CD4-positive, CD25-positive, alpha-beta regulatory T cell (primary cell): ENCODE data around the gene TNS4. TPM values are rescaled to one million over a fixed set of nuclear protein-coding genes. Genes with fewer than 3 reads are reported as not detected.

Source experiments
- ATAC-seq, 2 donors: fragments of 150-1000 bp; cut with Tn5 transposase; one replicate each; pipeline ENCODE4 v1.10.0; 2021; ENCODE audit warnings: low read depth in 2 of 2, moderate number of reproducible peaks in 2 of 2, moderate library complexity in 1 of 2
- DNase-seq, 3 donors: peaks; one replicate each; pipeline versions ENCODE4 v3.0.0 to v3.0.0-alpha.2; 2012 to 2022; ENCODE audit warnings: mixed read lengths in 1 of 3
- H3K27ac ChIP-seq: one replicate; pipeline ENCODE4 v1.7.0; 2013; ENCODE audit warnings: mild to moderate bottlenecking, low read length; ENCODE audit not compliant: insufficient read depth, poor library complexity, severe bottlenecking
- H3K27me3 ChIP-seq: one replicate; pipeline ENCODE4 v1.7.0; 2013; ENCODE audit warnings: low read length; ENCODE audit not compliant: control insufficient read depth, insufficient read depth
- H3K36me3 ChIP-seq: one replicate; pipeline ENCODE4 v1.7.0; 2013; ENCODE audit warnings: mild to moderate bottlenecking, low read length, moderate library complexity; ENCODE audit not compliant: control insufficient read depth, insufficient read depth
- H3K4me1 ChIP-seq: 2 replicates; pipeline ENCODE4 v1.7.0; 2013; ENCODE audit warnings: mild to moderate bottlenecking, low read length; ENCODE audit not compliant: insufficient read depth, control insufficient read depth, poor library complexity, severe bottlenecking
- H3K4me3 ChIP-seq: one replicate; pipeline ENCODE4 v1.7.0; 2013; ENCODE audit warnings: low read depth, mild to moderate bottlenecking, low read length, moderate library complexity
- H3K9me3 ChIP-seq, 2 experiments: 1 replicate in 1 of 2; 2 replicates in 1 of 2; pipeline ENCODE4 v1.7.0; 2013; ENCODE audit warnings: low read length in 2 of 2, mild to moderate bottlenecking in 1 of 2, moderate library complexity in 1 of 2; ENCODE audit not compliant: control insufficient read depth in 2 of 2
- H3K27ac Mint-ChIP-seq, 3 donors: one replicate each; pipeline ENCODE4 v1.8.0; 2020 to 2022; ENCODE audit warnings: mild to moderate bottlenecking in 3 of 3, mixed read lengths in 3 of 3, moderate library complexity in 2 of 3
- H3K27me3 Mint-ChIP-seq: one replicate; pipeline ENCODE4 v1.8.0; 2022; ENCODE audit warnings: mild to moderate bottlenecking, mixed read lengths
- H3K36me3 Mint-ChIP-seq: one replicate; pipeline ENCODE4 v1.8.0; 2020; ENCODE audit warnings: mixed read lengths
- H3K4me1 Mint-ChIP-seq, 4 donors: one replicate each; pipeline ENCODE4 v1.8.0; 2020 to 2022; ENCODE audit warnings: mixed read lengths in 4 of 4, mild to moderate bottlenecking in 1 of 4
- H3K4me3 Mint-ChIP-seq, 4 donors: one replicate each; pipeline ENCODE4 v1.8.0; 2020 to 2022; ENCODE audit warnings: mild to moderate bottlenecking in 4 of 4, mixed read lengths in 4 of 4, moderate library complexity in 3 of 4
- H3K9me3 Mint-ChIP-seq, 7 donors: one replicate each; pipeline ENCODE4 v1.8.0; 2020 to 2022; ENCODE audit warnings: mixed read lengths in 7 of 7, mild to moderate bottlenecking in 3 of 7, moderate library complexity in 2 of 7
- polyA plus RNA-seq, 4 donors: library from polyadenylated mRNA; unstranded; fragments of 300-500 nt; fragmentation: Illumina TruSeq; gene quantifications; one replicate each; pipeline ENCODE4 v1.2.3, GENCODE V29; 2021
- total RNA-seq: library from RNA; stranded (reverse); gene quantifications from one replicate; pipeline ENCODE4 v1.2.3, GENCODE V29; 2022

The TNS4 gene
- total and polyA plus RNA-seq, 5 donors from 2014 or later, result 0.16 to 1.1 TPM; not detected in 3

DNA sequence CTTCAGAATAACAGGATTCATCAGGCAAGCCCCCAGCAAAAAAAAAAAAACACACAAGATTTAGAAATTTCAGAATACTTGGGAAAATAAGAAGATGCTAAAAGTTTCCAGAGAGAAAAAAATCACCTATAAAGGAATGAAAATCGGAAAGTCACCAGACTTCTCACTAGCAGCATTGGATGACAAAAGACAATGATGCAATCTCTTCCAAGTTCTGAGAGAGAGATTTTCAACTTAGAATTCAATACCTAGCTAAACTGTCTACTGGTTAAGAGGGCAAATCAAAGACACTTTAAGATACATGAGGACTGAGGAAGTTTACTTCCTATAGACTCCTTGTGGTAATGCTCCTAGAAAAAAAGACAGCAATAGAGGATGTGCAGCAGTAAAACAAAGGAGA lies 23.9 kb upstream of the TNS4 start:
- DNase-seq (no peak), ATAC-seq (no peak)
- no peak overlapping the region for H3K4me3 Mint-ChIP-seq
- Histone ChIP-seq H3K27ac (no peak overlapping the region), H3K4me3 (no peak overlapping the region), H3K9me3 (peaks cover 9 to 16% of the 10 kb centered on the region in 2 experiments), H3K27me3 (peaks cover 2% of the 10 kb centered on the region), H3K4me1 (peaks cover 7% of the 10 kb centered on the region), H3K36me3 (no peaks in the 10 kb centered on the region)
- no peak overlapping the region for H3K27ac Mint-ChIP-seq
- H3K4me1 Mint-ChIP-seq, result peaks cover 0 to 20% (median 3%) of the 10 kb centered on the region in 4 donors
- H3K36me3 Mint-ChIP-seq, result peaks cover 11% of the 10 kb centered on the region
- peaks cover 0 to 23% (median 7%) of the 10 kb centered on the region in 7 donors for H3K9me3 Mint-ChIP-seq
- H3K27me3 Mint-ChIP-seq, result peaks cover 6% of the 10 kb centered on the region

DNA sequence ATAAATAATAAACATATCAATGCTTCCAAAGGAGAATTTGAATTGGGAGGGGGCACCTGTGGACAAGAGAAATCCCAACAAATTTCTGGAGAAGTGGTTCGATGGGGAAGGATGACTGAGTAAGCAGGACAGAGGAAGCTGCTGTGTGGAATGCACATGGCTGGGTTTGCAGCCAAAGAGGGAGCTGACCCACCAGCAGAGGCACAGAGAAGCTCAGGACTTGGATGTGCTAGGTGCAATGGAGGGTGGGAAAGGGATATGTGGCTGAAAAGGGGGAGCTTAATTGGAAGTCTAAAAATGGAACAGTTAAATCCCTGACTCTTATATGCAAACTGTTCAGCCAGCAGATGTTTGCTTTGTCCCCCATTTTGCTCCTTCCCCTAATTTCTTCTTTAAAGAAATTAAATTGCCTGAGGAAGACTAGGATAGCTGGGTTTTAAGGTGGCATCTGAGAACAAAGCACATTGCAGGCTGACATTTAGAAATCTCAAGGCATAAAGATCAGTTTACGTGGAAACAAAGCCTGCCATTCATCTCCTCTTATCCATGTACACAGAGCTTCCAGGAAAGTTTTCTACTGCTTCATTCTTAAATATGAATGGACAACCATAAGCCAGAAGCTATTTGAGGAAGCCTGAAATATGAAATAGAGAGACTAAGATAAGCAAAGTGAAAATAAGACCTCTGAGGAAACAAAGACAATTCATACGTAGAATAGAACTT lies 23.0 kb upstream of the TNS4 start:
- H3K9me3 ChIP-seq, result peaks cover 9 to 16% of the 10 kb centered on the region in 2 experiments
- peaks cover 6% of the 10 kb centered on the region for H3K27me3 Mint-ChIP-seq
- H3K36me3 ChIP-seq, result no peaks in the 10 kb centered on the region
- ATAC-seq, result no peak
- H3K27me3 ChIP-seq, result peaks cover 2% of the 10 kb centered on the region
- H3K9me3 Mint-ChIP-seq, result peaks cover 0 to 23% (median 7%) of the 10 kb centered on the region in 7 donors
- no peak overlapping the region for H3K27ac ChIP-seq
- no peak overlapping the region for H3K4me3 ChIP-seq
- peaks cover 11% of the 10 kb centered on the region for H3K36me3 Mint-ChIP-seq
- H3K4me3 Mint-ChIP-seq, result no peak overlapping the region
- H3K4me1 ChIP-seq, result peaks cover 8% of the 10 kb centered on the region
- peaks cover 0 to 20% (median under 1%) of the 10 kb centered on the region in 4 donors for H3K4me1 Mint-ChIP-seq
- DNase-seq, result no peak
- no peak overlapping the region for H3K27ac Mint-ChIP-seq

DNA sequence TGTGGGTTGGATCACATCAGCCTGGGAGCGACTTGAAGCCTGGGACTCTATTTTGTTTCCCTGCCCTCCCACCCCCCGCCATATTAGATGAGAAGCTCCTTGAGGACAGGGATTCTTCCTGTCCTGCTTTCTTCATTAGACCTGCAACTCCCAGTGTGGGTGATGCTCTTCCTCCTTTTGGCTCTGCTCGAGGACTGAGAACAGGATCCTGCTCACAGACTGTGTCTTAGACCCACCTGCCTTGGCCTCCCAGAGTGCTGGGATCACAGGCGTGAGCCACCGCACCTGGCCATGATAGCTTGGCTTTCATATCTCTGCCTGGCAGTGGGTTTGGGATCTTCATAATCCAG lies 21.5 kb upstream of the TNS4 start:
- Mint-ChIP-seq H3K27ac (peak overlapping the region in 1 of 3 donors; percentile 76), H3K27me3 (peaks cover 6% of the 10 kb centered on the region), H3K4me1 (peaks cover 5 to 26% (median 5%) of the 10 kb centered on the region in 4 donors), H3K36me3 (peaks cover 11% of the 10 kb centered on the region), H3K9me3 (peaks cover 0 to 23% (median 7%) of the 10 kb centered on the region in 7 donors), H3K4me3 (no peak overlapping the region)
- H3K9me3 ChIP-seq, result peaks cover 9 to 16% of the 10 kb centered on the region in 2 experiments
- no peak overlapping the region for H3K27ac ChIP-seq
- H3K27me3 ChIP-seq, result peaks cover 2% of the 10 kb centered on the region
- peaks cover 10% of the 10 kb centered on the region for H3K4me1 ChIP-seq
- no peaks in the 10 kb centered on the region for H3K36me3 ChIP-seq
- no peak overlapping the region for H3K4me3 ChIP-seq
- ATAC-seq, result no peak
- DNase-seq, result no peak

DNA sequence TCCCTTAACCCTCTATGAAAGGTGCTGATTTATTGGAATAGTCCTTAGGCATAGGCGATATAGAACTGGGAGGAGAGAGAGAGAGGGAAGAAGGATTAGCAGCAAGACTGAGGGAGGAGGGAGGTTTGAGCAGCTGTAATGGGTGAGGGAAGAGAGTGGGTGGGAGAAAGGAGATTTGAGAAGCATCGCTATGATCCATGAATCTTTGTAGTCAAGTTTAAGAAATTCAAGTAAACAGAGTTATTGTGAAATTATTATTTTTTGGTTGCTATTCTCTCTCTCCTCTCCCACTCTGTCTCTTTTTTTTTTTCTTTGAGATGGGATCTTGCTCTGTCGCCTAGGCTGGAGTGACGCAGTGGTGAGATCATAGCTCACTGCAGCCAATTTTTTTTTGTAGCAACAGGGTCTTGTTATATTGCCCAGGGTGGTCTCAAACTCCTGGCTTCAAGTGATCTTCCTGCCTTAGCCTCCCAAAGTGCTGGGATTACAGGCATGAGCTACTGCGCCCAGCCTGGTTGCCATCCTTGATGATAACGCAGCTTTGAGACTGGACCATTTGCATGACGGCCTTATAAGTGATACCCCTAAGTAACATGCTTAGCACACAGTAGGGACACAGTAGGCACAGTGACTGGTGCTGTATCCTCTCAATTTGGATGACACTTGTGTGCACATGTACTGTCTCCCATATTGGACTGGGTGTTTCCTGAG lies 21.0 kb upstream of the TNS4 start:
- H3K36me3 Mint-ChIP-seq, result peaks cover 11% of the 10 kb centered on the region

DNA sequence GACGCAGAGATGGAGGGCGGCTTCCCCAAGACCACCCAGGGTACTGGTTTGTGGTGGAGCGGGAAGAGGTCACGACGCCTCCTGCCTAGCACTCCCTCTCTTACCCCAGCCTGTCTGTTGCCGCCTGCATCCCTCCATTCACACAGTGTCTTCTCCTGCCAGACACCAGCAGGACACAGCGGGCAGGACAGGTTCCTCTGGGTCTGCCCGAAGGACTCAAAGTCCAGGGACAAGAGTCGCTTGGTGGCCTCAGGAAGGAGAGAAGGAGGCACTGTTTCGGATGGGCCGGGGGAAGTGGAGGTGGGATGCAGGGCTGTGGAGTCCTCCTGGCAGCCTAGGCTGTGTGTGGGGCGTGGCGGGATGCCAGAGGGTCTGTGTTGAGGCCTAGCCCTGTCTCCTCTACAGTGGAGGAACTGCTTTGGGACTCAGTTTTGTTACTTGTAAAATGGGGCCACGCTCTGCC lies 19.6 kb upstream of the TNS4 start:
- no peak overlapping the region for H3K4me3 Mint-ChIP-seq
- DNase-seq, result no peak
- peaks cover 29% of the 10 kb centered on the region for H3K4me1 ChIP-seq
- peaks cover 9 to 16% of the 10 kb centered on the region in 2 experiments for H3K9me3 ChIP-seq
- no peak for ATAC-seq
- H3K27me3 Mint-ChIP-seq, result peaks cover 10% of the 10 kb centered on the region
- no peak overlapping the region for H3K27ac Mint-ChIP-seq
- H3K27me3 ChIP-seq, result peaks cover 2% of the 10 kb centered on the region
- no peak overlapping the region for H3K4me3 ChIP-seq
- peaks cover 0 to 22% (median 7%) of the 10 kb centered on the region in 7 donors for H3K9me3 Mint-ChIP-seq
- H3K4me1 Mint-ChIP-seq, result peaks cover 17 to 43% (median 20%) of the 10 kb centered on the region in 4 donors
- no peaks in the 10 kb centered on the region for H3K36me3 ChIP-seq
- H3K36me3 Mint-ChIP-seq, result peaks cover 11% of the 10 kb centered on the region
- no peak overlapping the region for H3K27ac ChIP-seq

More for the DNA sequence above, 21.0 kb upstream of the TNS4 start:
- Mint-ChIP-seq H3K27ac (peak overlapping the region in 1 of 3 donors; percentile 12), H3K9me3 (peaks cover 0 to 23% (median 7%) of the 10 kb centered on the region in 7 donors), H3K4me3 (no peak overlapping the region), H3K4me1 (peaks cover 6 to 29% (median 7%) of the 10 kb centered on the region in 4 donors), H3K27me3 (peaks cover 6% of the 10 kb centered on the region)
- peaks cover 2% of the 10 kb centered on the region for H3K27me3 ChIP-seq
- H3K27ac ChIP-seq, result no peak overlapping the region
- no peak overlapping the region for H3K4me3 ChIP-seq
- peaks cover 16% of the 10 kb centered on the region for H3K4me1 ChIP-seq
- H3K36me3 ChIP-seq, result no peaks in the 10 kb centered on the region
- DNase-seq, result no peak
- peaks cover 9 to 16% of the 10 kb centered on the region in 2 experiments for H3K9me3 ChIP-seq
- ATAC-seq, result no peak

DNA sequence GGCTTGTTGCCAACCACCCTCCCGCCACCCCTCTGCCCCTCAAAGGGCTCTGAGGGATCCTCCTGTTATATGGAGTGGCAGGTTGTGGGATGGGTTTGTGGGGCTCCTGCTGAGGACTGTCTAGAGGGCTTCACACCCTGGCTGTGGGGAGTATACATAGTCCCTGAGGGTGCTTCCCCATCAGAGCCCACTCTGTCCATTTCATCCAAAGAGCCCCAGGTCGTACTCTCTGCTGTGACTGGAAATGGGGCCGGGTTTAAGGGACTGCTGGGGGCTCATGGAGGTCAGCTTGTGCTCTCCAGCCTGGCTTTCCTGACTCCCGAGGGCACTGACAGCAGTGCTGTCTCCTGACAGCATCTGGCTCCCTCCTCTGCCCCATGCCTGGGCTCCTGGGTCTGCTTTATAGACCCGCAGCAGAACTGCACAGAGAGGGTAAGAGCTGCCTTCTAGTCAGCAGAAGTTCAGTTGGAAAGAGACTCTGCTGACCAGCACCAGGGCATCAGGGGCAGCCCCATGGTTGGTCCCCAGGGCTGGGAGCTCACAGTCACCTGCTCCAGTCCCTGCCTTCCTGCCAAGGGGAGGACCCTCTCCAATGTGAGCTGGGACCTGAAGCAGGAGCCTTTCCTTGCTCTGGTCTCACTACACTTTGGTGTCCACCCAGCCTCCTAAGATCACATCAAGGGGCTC lies 17.8 kb upstream of the TNS4 start:
- H3K27me3 Mint-ChIP-seq, result peaks cover 20% of the 10 kb centered on the region
- H3K4me3 Mint-ChIP-seq, result peak overlapping the region in 2 of 4 donors; percentile 32 to 48
- peaks cover 4% of the 10 kb centered on the region for H3K36me3 Mint-ChIP-seq
- no peak for DNase-seq
- H3K27ac Mint-ChIP-seq, result peak overlapping the region in 1 of 3 donors; percentile 69
- H3K4me1 Mint-ChIP-seq, result peaks cover 17 to 61% (median 34%) of the 10 kb centered on the region in 4 donors
- Histone ChIP-seq H3K36me3 (no peaks in the 10 kb centered on the region), H3K27me3 (peaks cover 1% of the 10 kb centered on the region), H3K9me3 (peaks cover 0 to 1% of the 10 kb centered on the region in 2 experiments), H3K4me3 (no peak overlapping the region), H3K27ac (no peak overlapping the region), H3K4me1 (peaks cover 44% of the 10 kb centered on the region)
- ATAC-seq, result no peak
- H3K9me3 Mint-ChIP-seq, result peaks cover 0 to 6% (median 0%) of the 10 kb centered on the region in 7 donors

DNA sequence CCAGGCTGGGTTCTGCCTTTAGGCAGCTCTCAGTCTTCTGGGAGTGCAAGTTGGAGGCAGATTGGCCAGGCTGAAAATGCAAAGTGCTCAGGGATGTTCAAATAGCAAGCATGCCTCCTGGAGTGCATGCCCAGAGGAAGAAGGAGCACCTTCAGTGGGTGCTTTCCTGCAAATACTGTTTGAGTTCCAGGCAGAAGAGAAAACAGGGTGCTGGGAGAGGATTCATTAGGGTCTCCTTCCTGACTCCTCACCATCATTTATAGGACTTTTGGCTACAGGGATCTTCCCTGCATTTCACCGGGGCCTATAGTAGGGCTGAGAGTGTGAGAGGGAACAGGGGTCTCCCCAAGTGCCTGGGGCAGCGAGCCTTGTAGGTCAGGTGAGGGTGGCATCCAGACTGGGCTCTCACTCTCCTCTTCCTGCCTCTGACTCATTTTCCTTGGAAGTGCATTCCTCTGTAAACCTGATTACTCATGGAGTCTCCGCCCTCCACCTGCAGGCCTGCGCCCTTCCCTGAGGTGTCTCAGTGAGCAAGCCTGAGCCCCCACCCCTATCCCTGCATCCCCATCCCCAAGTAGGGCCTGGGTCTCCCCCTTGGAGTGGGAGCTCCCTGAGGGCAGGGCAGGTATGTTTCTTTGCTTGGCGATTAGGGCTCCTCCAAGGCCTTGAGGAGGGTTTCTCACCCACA lies 17.1 kb upstream of the TNS4 start:
- peaks cover 44% of the 10 kb centered on the region for H3K4me1 ChIP-seq
- H3K27me3 ChIP-seq, result peaks cover 1% of the 10 kb centered on the region
- H3K27ac ChIP-seq, result no peak overlapping the region
- H3K9me3 ChIP-seq, result no peaks in the 10 kb centered on the region
- DNase-seq (no peak), ATAC-seq (no peak)
- H3K36me3 Mint-ChIP-seq, result peaks cover 4% of the 10 kb centered on the region
- H3K36me3 ChIP-seq, result no peaks in the 10 kb centered on the region
- peaks cover 21% of the 10 kb centered on the region for H3K27me3 Mint-ChIP-seq
- H3K4me3 ChIP-seq, result no peak overlapping the region
- H3K9me3 Mint-ChIP-seq, result peaks cover 0 to 4% (median 0%) of the 10 kb centered on the region in 7 donors
- H3K4me3 Mint-ChIP-seq, result peak overlapping the region in 3 of 4 donors; percentile 17 to 69 (median 22)
- peaks cover 17 to 68% (median 40%) of the 10 kb centered on the region in 4 donors for H3K4me1 Mint-ChIP-seq
- no peak overlapping the region for H3K27ac Mint-ChIP-seq
